K562 (cell line): Measurements from ENCODE around the gene KIF9. TPM values are rescaled to one million over a fixed set of nuclear protein-coding genes. Genes with fewer than 3 reads are reported as not detected.

Experiments
- ATAC-seq: fragments of 200-7000 bp; cut with Tn5 transposase; 3 replicates; pipeline ENCODE4 v1.9.1; 2020; ENCODE audit warnings: moderate library complexity
- BruUV-seq: library from RNA; stranded (reverse); fragments of 400-500 nt; replicated peaks from 2 replicates; lab custom pipeline; 2021; lab: Mats Ljungman, UMichigan
- CTCF ChIA-PET: fragments of 300-600 bp; formaldehyde crosslinking; extraction: SDS; loops from one replicate; lab custom pipeline; 2021; ENCODE audit warnings: low intra/inter-chr PET ratio; lab: Yijun Ruan, JAX
- POLR2A ChIA-PET: fragments of 300-600, 350-650 bp; sonication (Branson Sonifier 250); formaldehyde crosslinking; extraction: SDS; loops from one replicate; lab custom pipeline; 2021; ENCODE audit warnings: antibody characterized with exemption, inconsistent platforms; lab: Yijun Ruan, JAX
- DNase-seq, 4 experiments: peaks; one replicate each; pipeline versions ENCODE4 v3.0.0 to v3.0.0-alpha.2; 2011 to 2018; ENCODE audit warnings: low spot score in 3 of 4, mixed read lengths in 3 of 4; ENCODE audit errors: extremely low read depth in 1 of 4
- FAIRE-seq: peaks from 2 replicates; lab custom pipeline; 2011; peaks lifted over from hg19 to GRCh38; lab: Jason Lieb, UNC
- H2AFZ ChIP-seq: 2 replicates; pipeline ENCODE4 v1.6.0; 2011; ENCODE audit warnings: low read depth, low read length, control low read depth, inconsistent platforms
- H3K27ac ChIP-seq: fragments of 200-600 bp; 3 replicates; pipeline ENCODE4 v1.8.0; 2011; ENCODE audit warnings: low read depth, mild to moderate bottlenecking, control low read depth, inconsistent platforms, low read length, moderate library complexity, mixed read lengths; ENCODE audit errors: extremely low read depth
- H3K27me3 ChIP-seq, 2 experiments: fragments of 300-600 bp in 1 of 2; 2 replicates in 1 of 2; 3 replicates in 1 of 2; pipeline versions ENCODE4 v1.6.0 to v1.8.0; 2011; ENCODE audit warnings: inconsistent platforms in 2 of 2, low read length in 2 of 2, mild to moderate bottlenecking in 1 of 2, mixed read lengths in 1 of 2, moderate library complexity in 1 of 2; ENCODE audit not compliant: control insufficient read depth in 2 of 2, insufficient read depth in 2 of 2
- H3K36me3 ChIP-seq: fragments of 300-600 bp; 3 replicates; pipeline ENCODE4 v1.8.0; 2011; ENCODE audit warnings: mild to moderate bottlenecking, low read length, inconsistent platforms; ENCODE audit not compliant: control insufficient read depth, insufficient read depth
- H3K4me1 ChIP-seq, 2 experiments: fragments of 200-600 bp in 1 of 2; replicated peaks in 1 of 2; 2 replicates in 1 of 2; 3 replicates in 1 of 2; pipeline versions ENCODE4 v1.5.1 to v1.8.0; 2011; ENCODE audit warnings: inconsistent platforms in 2 of 2, low read length in 2 of 2, mild to moderate bottlenecking in 1 of 2, mixed read lengths in 1 of 2, moderate library complexity in 1 of 2; ENCODE audit not compliant: control insufficient read depth in 2 of 2, insufficient read depth in 2 of 2
- H3K4me2 ChIP-seq: 2 replicates; pipeline ENCODE4 v1.6.1; 2011; ENCODE audit warnings: low read length, control low read depth, inconsistent platforms, mixed read lengths; ENCODE audit not compliant: insufficient read depth
- H3K4me3 ChIP-seq: fragments of 200-600 bp; sonication (generic), shearing (Covaris generic); 2 replicates; pipeline ENCODE4 v1.5.1; 2016; ENCODE audit warnings: control low read depth, inconsistent platforms
- H3K79me2 ChIP-seq: fragments of 200-600 bp; 3 replicates; pipeline ENCODE4 v1.8.0; 2011; ENCODE audit warnings: low read length, inconsistent platforms; ENCODE audit not compliant: control insufficient read depth, insufficient read depth
- H3K9ac ChIP-seq, 2 experiments: 2 replicates each; pipeline versions ENCODE4 v1.6.0 to v1.6.1; 2011; ENCODE audit warnings: low read depth in 2 of 2, low read length in 2 of 2, control low read depth in 1 of 2, inconsistent platforms in 1 of 2, mild to moderate bottlenecking in 1 of 2, mixed read lengths in 1 of 2; ENCODE audit not compliant: insufficient read depth in 1 of 2
- H3K9me1 ChIP-seq: one replicate; pipeline ENCODE4 v1.6.0; 2011; ENCODE audit warnings: inconsistent platforms, mild to moderate bottlenecking, low read length, moderate library complexity; ENCODE audit not compliant: control insufficient read depth, insufficient read depth
- H3K9me3 ChIP-seq: replicated peaks from 2 replicates; pipeline ENCODE4 v1.5.1; 2011; ENCODE audit warnings: low read depth, low read length, inconsistent platforms; ENCODE audit not compliant: control insufficient read depth, insufficient read depth
- H4K20me1 ChIP-seq: replicated peaks from 2 replicates; pipeline ENCODE4 v1.6.1; 2011; ENCODE audit warnings: low read length, inconsistent platforms, mixed read lengths; ENCODE audit not compliant: control insufficient read depth, insufficient read depth
- ARID1B ChIP-seq: fragments of 450-650 bp; IDR thresholded peaks from 2 replicates; pipeline ENCODE4 v1.6.1; 2016; ENCODE audit warnings: antibody characterized with exemption, mild to moderate bottlenecking, inconsistent platforms
- CBFA2T2 ChIP-seq: fragments of 450-650 bp; conservative IDR thresholded peaks from 2 replicates; pipeline ENCODE4 v1.6.1; 2017; ENCODE audit warnings: mild to moderate bottlenecking
- DPF2 ChIP-seq: fragments of 450-650 bp; IDR thresholded peaks from 2 replicates; pipeline ENCODE4 v1.6.1; 2016
- EP300 ChIP-seq: IDR thresholded peaks from 2 replicates; pipeline ENCODE4 v1.6.1; 2012; ENCODE audit warnings: low read length, improper control_type of control experiment
- HNRNPH1 ChIP-seq: fragments of 200-400 bp; formaldehyde crosslinking; optimal IDR thresholded peaks from 2 replicates; pipeline ENCODE3; 2017; ENCODE audit warnings: low read depth, mild to moderate bottlenecking, low read length, moderate library complexity
- KDM1A ChIP-seq, 2 experiments: fragments of 450-650 bp; IDR thresholded peaks; 2 replicates each; pipeline ENCODE4 v1.6.1; 2016; ENCODE audit warnings: mild to moderate bottlenecking in 2 of 2
- KLF10 ChIP-seq: fragments of 250-450 bp; sonication (Bioruptor Pico); IDR thresholded peaks from 2 replicates; pipeline ENCODE4 v1.6.1; 2021; ENCODE audit warnings: matching md5 sums
- MYNN ChIP-seq, 2 experiments: sonication (generic); formaldehyde crosslinking in 1 of 2; IDR thresholded peaks; 2 replicates each; pipeline versions ENCODE4 v1.5.0 to v1.6.1; 2016 to 2020; ENCODE audit warnings: antibody characterized with exemption in 1 of 2, missing genetic modification reagents in 1 of 2
- NCOR1 ChIP-seq: fragments of 450-650 bp; IDR thresholded peaks from 2 replicates; pipeline ENCODE4 v1.6.1; 2016; ENCODE audit warnings: mild to moderate bottlenecking, moderate library complexity
- NR2C1 ChIP-seq, 2 experiments: fragments of 450-650 bp; IDR thresholded peaks; 2 replicates each; pipeline ENCODE4 v1.6.1; 2017; ENCODE audit warnings: mild to moderate bottlenecking in 2 of 2, antibody characterized with exemption in 1 of 2, inconsistent platforms in 1 of 2, missing compliant biosample characterization in 1 of 2, missing genetic modification characterization in 1 of 2
- PML ChIP-seq: IDR thresholded peaks from 2 replicates; pipeline ENCODE4 v1.6.1; 2012; ENCODE audit warnings: low read length, inconsistent platforms
- POLR2AphosphoS5 ChIP-seq: IDR thresholded peaks from 2 replicates; pipeline ENCODE4 v1.6.1; 2011; ENCODE audit warnings: mild to moderate bottlenecking, low read depth, low read length, moderate library complexity; ENCODE audit not compliant: control insufficient read depth, insufficient read depth
- PRMT5 ChIP-seq: sonication (generic); formaldehyde crosslinking; IDR thresholded peaks from 2 replicates; pipeline ENCODE4 v1.5.0; 2020; ENCODE audit warnings: missing genetic modification reagents
- SMAD4 ChIP-seq: fragments of 250-450 bp; sonication (Bioruptor Pico); conservative IDR thresholded peaks from 2 replicates; pipeline ENCODE4 v1.8.0; 2021; ENCODE audit warnings: inconsistent platforms, mild to moderate bottlenecking, moderate library complexity
- SMARCA4 ChIP-seq: fragments of 450-650 bp; IDR thresholded peaks from 2 replicates; pipeline ENCODE4 v1.6.1; 2016
- STAT5A ChIP-seq: IDR thresholded peaks from 2 replicates; pipeline ENCODE4 v1.6.1; 2012; ENCODE audit warnings: low read length, inconsistent platforms, borderline replicate concordance
- TAL1 ChIP-seq: fragments of 450-650 bp; IDR thresholded peaks from 2 replicates; pipeline ENCODE4 v1.6.1; 2016; ENCODE audit warnings: mild to moderate bottlenecking
- TCF3 ChIP-seq: sonication (generic); formaldehyde crosslinking; IDR thresholded peaks from 2 replicates; pipeline ENCODE4 v1.4.0; 2020; ENCODE audit warnings: mild to moderate bottlenecking, missing genetic modification reagents
- TEAD4 ChIP-seq, 2 experiments: sonication (generic) in 1 of 2; formaldehyde crosslinking in 1 of 2; IDR thresholded peaks; 2 replicates each; pipeline versions ENCODE4 v1.6.1 to v1.8.0; 2012 to 2022; ENCODE audit warnings: borderline replicate concordance in 1 of 2, inconsistent platforms in 1 of 2, low read length in 1 of 2, mild to moderate bottlenecking in 1 of 2, missing genetic modification reagents in 1 of 2
- WGBS: fragments of 100-300 bp; shearing (Covaris generic); methylation state at CpG from one replicate; pipeline ENCODE4 v1.1.6; 2016; ENCODE audit warnings: low coverage, mixed read lengths; ENCODE audit not compliant: insufficient coverage; ENCODE audit errors: missing lambda C conversion rate; 5-methylcytosine and 5-hydroxymethylcytosine counted together
- in situ Hi-C: fragments of 300-500 bp; cut with MboI; formaldehyde crosslinking; loops from 4 replicates; pipeline ENCODE4 v1.15.0; 2018; ENCODE audit warnings: inconsistent platforms, mixed read lengths
- intact Hi-C: fragments of 100-400 bp; cut with micrococcal nuclease; formaldehyde crosslinking; loops from 2 replicates; pipeline ENCODE4 v1.14.2; 2022
- polyA plus RNA-seq, 8 experiments: library from polyadenylated mRNA; depleted of rRNA in 4 of 8; stranded (reverse) in 5 of 8; unstranded in 3 of 8; fragments of >200 nt; fragmentation: Nextera tagmentation in 2 of 8; fragmentation: Illumina TruSeq in 1 of 8; extraction: Ambion mirVana in 2 of 8; extraction: Trizol in 1 of 8; gene quantifications; 2 replicates each; pipeline versions ENCODE4 v1.2.1 to v1.2.3, GENCODE V29; 2011 to 2014; ENCODE audit warnings: inconsistent platforms in 1 of 8, missing spikeins in 1 of 8
- total RNA-seq, 7 experiments: library from RNA; depleted of rRNA in 6 of 7; stranded (reverse); fragments of >200 nt in 6 of 7; fragmentation: Illumina TruSeq in 2 of 7; extraction: Trizol in 2 of 7; gene quantifications; 2 replicates each; pipeline versions ENCODE4 v1.2.1 to v1.2.3, GENCODE V29; 2011 to 2021; ENCODE audit warnings: low replicate concordance in 1 of 7
- TF ChIP-seq, protein P1 (sequence below): sonication (generic); formaldehyde crosslinking; IDR thresholded peaks from 2 replicates; pipeline ENCODE4 v1.8.0; 2023; ENCODE audit warnings: mild to moderate bottlenecking, missing genetic modification reagents
- TF ChIP-seq, protein P2 (sequence below): sonication (generic); IDR thresholded peaks from 2 replicates; pipeline ENCODE4 v1.6.1; 2016

KIF9 gene
- total and polyA plus RNA-seq, 9 of the 15 experiments (the other 6 are each of a cell fraction or from before 2014, with no cell fraction given), result 16.9 to 56.9 (median 25.0) TPM

DNA sequence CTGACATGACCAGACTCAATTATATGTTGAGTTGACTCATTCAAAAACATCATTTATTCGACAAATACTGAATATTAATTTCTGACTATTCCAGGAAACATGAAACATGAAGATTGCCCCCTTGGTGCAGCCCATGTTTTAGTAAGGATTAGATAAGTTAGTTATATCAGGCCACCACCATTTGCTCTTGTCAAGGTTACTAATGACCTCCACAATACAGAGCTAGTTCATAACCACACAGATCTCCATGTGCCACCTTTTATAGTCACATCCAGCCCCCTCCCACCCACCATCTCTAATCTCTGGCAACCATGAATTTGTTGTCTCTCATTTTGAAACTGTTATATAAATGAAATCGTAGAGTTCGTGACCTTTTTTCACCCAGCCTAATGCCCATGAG, 15.8 kb upstream of the KIF9 start:
- Histone ChIP-seq H3K4me1 (peaks cover 11 to 53% of the 10 kb centered on the region in 2 experiments; a peak in 4 of 5 replicates), H3K9me1 (no peaks in the 10 kb centered on the region), H3K4me2 (peak overlapping the region; percentile 20; the same call in 1 of the 2 replicates), H4K20me1 (no peaks in the 10 kb centered on the region), H3K9me3 (no peaks in the 10 kb centered on the region), H3K79me2 (peaks cover 85% of the 10 kb centered on the region), H3K9ac (no peak overlapping the region), H3K27ac (peak overlapping the region; percentile 7; the same call in 2 of the 3 replicates), H3K4me3 (no peak overlapping the region), H2AFZ (no peak overlapping the region), H3K36me3 (peaks cover 57% of the 10 kb centered on the region), H3K27me3 (no peaks in the 10 kb centered on the region)
- peak; percentile 9; the same call in 1 of the 3 replicates for ATAC-seq
- BruUV-seq, result no TSS peak
- DNase-seq, result peak in 2 of 4 experiments; percentile 43 to 57
- in situ Hi-C loops (no loop called here), intact Hi-C loops (loop anchor here (2.0 kb wide), 1 partner anchor 16 kb away; no protein-coding TSS in a partner anchor)
- CTCF ChIA-PET, result no interaction called here
- POLR2A ChIA-PET, result interaction anchor here (0.7 to 5.0 kb wide), 4 partner anchors 12 to 17 kb away, joined by 4 to 31 read pairs (median 4); no protein-coding TSS in a partner anchor
- peak; percentile 61 for FAIRE-seq
- WGBS, result 35% methylated on average over 3 of the region's 3 CpGs
- TF ChIP-seq PRMT5, result no peak
- peak; percentile 65; the same call in 1 of the 2 replicates for TF ChIP-seq TAL1
- TF ChIP-seq, protein P1, sequence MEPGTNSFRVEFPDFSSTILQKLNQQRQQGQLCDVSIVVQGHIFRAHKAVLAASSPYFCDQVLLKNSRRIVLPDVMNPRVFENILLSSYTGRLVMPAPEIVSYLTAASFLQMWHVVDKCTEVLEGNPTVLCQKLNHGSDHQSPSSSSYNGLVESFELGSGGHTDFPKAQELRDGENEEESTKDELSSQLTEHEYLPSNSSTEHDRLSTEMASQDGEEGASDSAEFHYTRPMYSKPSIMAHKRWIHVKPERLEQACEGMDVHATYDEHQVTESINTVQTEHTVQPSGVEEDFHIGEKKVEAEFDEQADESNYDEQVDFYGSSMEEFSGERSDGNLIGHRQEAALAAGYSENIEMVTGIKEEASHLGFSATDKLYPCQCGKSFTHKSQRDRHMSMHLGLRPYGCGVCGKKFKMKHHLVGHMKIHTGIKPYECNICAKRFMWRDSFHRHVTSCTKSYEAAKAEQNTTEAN (CRISPR knock-in tag), result no peak
- TF ChIP-seq NR2C1 (IDR thresholded peaks at IDR 0.05), result 0 out of 2 replicates have a peak, but pooled peaks have one; percentile 14
- TF ChIP-seq NR2C1 (tag; IDR thresholded peaks at IDR 0.05), result no peak
- TF ChIP-seq MYNN (IDR thresholded peaks at IDR 0.05), result no peak
- no peak for TF ChIP-seq MYNN (CRISPR knock-in tag; IDR thresholded peaks at IDR 0.05)
- peak; percentile 72 for TF ChIP-seq ARID1B
- no peak for TF ChIP-seq SMAD4 (CRISPR knock-in tag)
- peak; percentile 22; the same call in 1 of the 2 replicates for TF ChIP-seq EP300
- TF ChIP-seq SMARCA4, result 0 out of 2 replicates have a peak, but pooled peaks have one; percentile 14
- peak; percentile 73 for TF ChIP-seq CBFA2T2
- TF ChIP-seq NCOR1, result peak; percentile 67
- TF ChIP-seq PML, result 0 out of 2 replicates have a peak, but pooled peaks have one; percentile 50
- 0 out of 2 replicates have a peak, but pooled peaks have one; percentile 48 for TF ChIP-seq DPF2
- TF ChIP-seq STAT5A, result peak; percentile 69
- TF ChIP-seq, protein P2, sequence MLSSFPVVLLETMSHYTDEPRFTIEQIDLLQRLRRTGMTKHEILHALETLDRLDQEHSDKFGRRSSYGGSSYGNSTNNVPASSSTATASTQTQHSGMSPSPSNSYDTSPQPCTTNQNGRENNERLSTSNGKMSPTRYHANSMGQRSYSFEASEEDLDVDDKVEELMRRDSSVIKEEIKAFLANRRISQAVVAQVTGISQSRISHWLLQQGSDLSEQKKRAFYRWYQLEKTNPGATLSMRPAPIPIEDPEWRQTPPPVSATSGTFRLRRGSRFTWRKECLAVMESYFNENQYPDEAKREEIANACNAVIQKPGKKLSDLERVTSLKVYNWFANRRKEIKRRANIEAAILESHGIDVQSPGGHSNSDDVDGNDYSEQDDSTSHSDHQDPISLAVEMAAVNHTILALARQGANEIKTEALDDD, result peak; percentile 92
- TF ChIP-seq HNRNPH1, result no peak
- TF ChIP-seq KDM1A (IDR thresholded peaks at IDR 0.05), result peak in 1 of 2 experiments; percentile 32; a peak in 1 of 4 replicates
- peak; percentile 60; the same call in 1 of the 2 replicates for TF ChIP-seq POLR2AphosphoS5
- no peak for TF ChIP-seq KLF10 (CRISPR knock-in tag)
- peak; percentile 50 for TF ChIP-seq TCF3
- peak; percentile 79 for TF ChIP-seq TEAD4 (IDR thresholded peaks at IDR 0.05; ENCODE audit: low read length)
- no peak for TF ChIP-seq TEAD4 (CRISPR knock-in tag; IDR thresholded peaks at IDR 0.05; ENCODE audit: borderline replicate concordance)
